Measurements from ENCODE around the gene CCL18. TPM values are rescaled to one million over a fixed set of nuclear protein-coding genes. Genes with fewer than 3 reads are reported as not detected.

The CCL18 gene
- total and polyA plus RNA-seq, 9 of the 15 experiments (the other 6 are each of a cell fraction or from before 2014, with no cell fraction given): not detected

- Histone ChIP-seq H3K4me2 (ENCODE audit: insufficient read depth, low read length) (no peak overlapping the region), H3K9me3 (replicated peaks; ENCODE audit: control insufficient read depth, insufficient read depth, low read depth, low read length) (no peaks in the 10 kb centered on the region), H3K4me1 (replicated peaks in 1 of 2; ENCODE audit: control insufficient read depth in 2 of 2, insufficient read depth in 2 of 2, low read length in 2 of 2) (no peaks in the 10 kb centered on the region; a peak in 1 of 5 replicates), H3K79me2 (ENCODE audit: control insufficient read depth, insufficient read depth, low read length) (no peaks in the 10 kb centered on the region), H3K4me3 (no peak overlapping the region), H3K27ac (ENCODE audit: extremely low read depth, low read depth, low read length) (no peak overlapping the region), H4K20me1 (replicated peaks; ENCODE audit: control insufficient read depth, insufficient read depth, low read length) (no peaks in the 10 kb centered on the region), H3K36me3 (ENCODE audit: control insufficient read depth, insufficient read depth, low read length) (no peaks in the 10 kb centered on the region), H3K27me3 (ENCODE audit: control insufficient read depth in 2 of 2, insufficient read depth in 2 of 2, low read length in 2 of 2) (peaks cover 2 to 14% of the 10 kb centered on the region in 2 experiments; a peak in 4 of 5 replicates), H3K9ac (ENCODE audit: insufficient read depth in 1 of 2, low read depth in 2 of 2, low read length in 2 of 2) (no peak overlapping the region), H3K9me1 (ENCODE audit: control insufficient read depth, insufficient read depth, low read length) (no peaks in the 10 kb centered on the region), H2AFZ (ENCODE audit: low read depth, low read length) (no peak overlapping the region)
- 0% methylated on average over 2 of the region's 2 CpGs for WGBS (ENCODE audit: insufficient coverage, low coverage, missing lambda C conversion rate)
- in situ Hi-C loops (cut with MboI): no loop called here
- no peak for TF ChIP-seq POLR2G (IDR thresholded peaks at IDR 0.05; ENCODE audit: low read depth, low read length)
- no peak for TF ChIP-seq CXXC5 (CRISPR knock-in tag; IDR thresholded peaks at IDR 0.05)
- TF ChIP-seq TSHZ1 (CRISPR knock-in tag; IDR thresholded peaks at IDR 0.05): no peak
- no peak for TF ChIP-seq THAP7 (CRISPR knock-in tag; IDR thresholded peaks at IDR 0.05)
- no peak for TF ChIP-seq CHD4 (IDR thresholded peaks at IDR 0.05; ENCODE audit: insufficient read depth, insufficient replicate concordance, low read depth, low read length, poor library complexity, severe bottlenecking)
- no peak for TF ChIP-seq XRCC5 (IDR thresholded peaks at IDR 0.05; ENCODE audit: low read depth, low read length)
- no peak for TF ChIP-seq NFYB (IDR thresholded peaks at IDR 0.05; ENCODE audit: extremely low read depth, insufficient read length)
- TF ChIP-seq, protein P1, sequence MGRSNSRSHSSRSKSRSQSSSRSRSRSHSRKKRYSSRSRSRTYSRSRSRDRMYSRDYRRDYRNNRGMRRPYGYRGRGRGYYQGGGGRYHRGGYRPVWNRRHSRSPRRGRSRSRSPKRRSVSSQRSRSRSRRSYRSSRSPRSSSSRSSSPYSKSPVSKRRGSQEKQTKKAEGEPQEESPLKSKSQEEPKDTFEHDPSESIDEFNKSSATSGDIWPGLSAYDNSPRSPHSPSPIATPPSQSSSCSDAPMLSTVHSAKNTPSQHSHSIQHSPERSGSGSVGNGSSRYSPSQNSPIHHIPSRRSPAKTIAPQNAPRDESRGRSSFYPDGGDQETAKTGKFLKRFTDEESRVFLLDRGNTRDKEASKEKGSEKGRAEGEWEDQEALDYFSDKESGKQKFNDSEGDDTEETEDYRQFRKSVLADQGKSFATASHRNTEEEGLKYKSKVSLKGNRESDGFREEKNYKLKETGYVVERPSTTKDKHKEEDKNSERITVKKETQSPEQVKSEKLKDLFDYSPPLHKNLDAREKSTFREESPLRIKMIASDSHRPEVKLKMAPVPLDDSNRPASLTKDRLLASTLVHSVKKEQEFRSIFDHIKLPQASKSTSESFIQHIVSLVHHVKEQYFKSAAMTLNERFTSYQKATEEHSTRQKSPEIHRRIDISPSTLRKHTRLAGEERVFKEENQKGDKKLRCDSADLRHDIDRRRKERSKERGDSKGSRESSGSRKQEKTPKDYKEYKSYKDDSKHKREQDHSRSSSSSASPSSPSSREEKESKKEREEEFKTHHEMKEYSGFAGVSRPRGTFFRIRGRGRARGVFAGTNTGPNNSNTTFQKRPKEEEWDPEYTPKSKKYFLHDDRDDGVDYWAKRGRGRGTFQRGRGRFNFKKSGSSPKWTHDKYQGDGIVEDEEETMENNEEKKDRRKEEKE (IDR thresholded peaks at IDR 0.05; ENCODE audit: borderline replicate concordance in 1 of 2, control insufficient read depth in 1 of 2, low read depth in 2 of 2, low read length in 1 of 2): no peak
- TF ChIP-seq LCOR (CRISPR knock-in tag; IDR thresholded peaks at IDR 0.05): no peak
- no peak for TF ChIP-seq SMC3 (conservative IDR thresholded peaks at IDR 0.05; ENCODE audit: insufficient read depth, low read depth, low read length)
- no peak for TF ChIP-seq GATAD2A (IDR thresholded peaks at IDR 0.05)
- TF ChIP-seq HDAC1 (IDR thresholded peaks at IDR 0.05): no peak
- no peak for TF ChIP-seq ELF1 (tag; IDR thresholded peaks at IDR 0.05)
- BruUV-seq (replicated peaks): no TSS peak
- FAIRE-seq (no peak), DNase-seq (ENCODE audit: extremely low read depth in 1 of 4, low spot score in 3 of 4) (no peak), ATAC-seq (no peak)
- intact Hi-C loops (cut with micrococcal nuclease): loop anchor here (5.0 to 10.0 kb wide), 2 partner anchors 104 to 227 kb away; no protein-coding TSS in a partner anchor
- POLR2A ChIA-PET: no interaction called here
- CTCF ChIA-PET (ENCODE audit: low intra/inter-chr PET ratio): no interaction called here
These were observed 7.7 kb downstream of the CCL18 start for GRCh38 chr17:36071751-36072150.
